Measurements from ENCODE around the gene LRP11.

- TF ChIP-seq ZBTB21 (CRISPR knock-in tag; IDR thresholded peaks at IDR 0.05): no peak
- TF ChIP-seq ZNF274 (CRISPR knock-in tag; IDR thresholded peaks at IDR 0.05): no peak
- no peak for TF ChIP-seq POLR2A (IDR thresholded peaks at IDR 0.05; ENCODE audit: insufficient read depth in 1 of 2, low read depth in 2 of 2, low read length in 2 of 2)
- no peak for TF ChIP-seq ZSCAN29 (CRISPR knock-in tag; conservative IDR thresholded peaks at IDR 0.05)
- no peak for TF ChIP-seq ZBTB33 (CRISPR knock-in tag; IDR thresholded peaks at IDR 0.05)
- TF ChIP-seq ZNF879 (CRISPR knock-in tag; IDR thresholded peaks at IDR 0.05): no peak
- no peak for TF ChIP-seq ZNF253 (CRISPR knock-in tag; IDR thresholded peaks at IDR 0.05; ENCODE audit: borderline replicate concordance)
- TF ChIP-seq SP1 (IDR thresholded peaks at IDR 0.05): no peak
- TF ChIP-seq SP1 (CRISPR knock-in tag; IDR thresholded peaks at IDR 0.05): no peak
These were observed 42.2 kb upstream of the LRP11 start for GRCh38 chr6:149906405-149906804.
